Measurements from ENCODE around the gene CDKN2C.

- TF ChIP-seq, protein P1, sequence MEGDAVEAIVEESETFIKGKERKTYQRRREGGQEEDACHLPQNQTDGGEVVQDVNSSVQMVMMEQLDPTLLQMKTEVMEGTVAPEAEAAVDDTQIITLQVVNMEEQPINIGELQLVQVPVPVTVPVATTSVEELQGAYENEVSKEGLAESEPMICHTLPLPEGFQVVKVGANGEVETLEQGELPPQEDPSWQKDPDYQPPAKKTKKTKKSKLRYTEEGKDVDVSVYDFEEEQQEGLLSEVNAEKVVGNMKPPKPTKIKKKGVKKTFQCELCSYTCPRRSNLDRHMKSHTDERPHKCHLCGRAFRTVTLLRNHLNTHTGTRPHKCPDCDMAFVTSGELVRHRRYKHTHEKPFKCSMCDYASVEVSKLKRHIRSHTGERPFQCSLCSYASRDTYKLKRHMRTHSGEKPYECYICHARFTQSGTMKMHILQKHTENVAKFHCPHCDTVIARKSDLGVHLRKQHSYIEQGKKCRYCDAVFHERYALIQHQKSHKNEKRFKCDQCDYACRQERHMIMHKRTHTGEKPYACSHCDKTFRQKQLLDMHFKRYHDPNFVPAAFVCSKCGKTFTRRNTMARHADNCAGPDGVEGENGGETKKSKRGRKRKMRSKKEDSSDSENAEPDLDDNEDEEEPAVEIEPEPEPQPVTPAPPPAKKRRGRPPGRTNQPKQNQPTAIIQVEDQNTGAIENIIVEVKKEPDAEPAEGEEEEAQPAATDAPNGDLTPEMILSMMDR (IDR thresholded peaks at IDR 0.05 in 2 of 3, conservative IDR thresholded peaks at IDR 0.05 in 1 of 3; ENCODE audit: borderline replicate concordance in 1 of 3, insufficient read depth in 1 of 3, low read depth in 2 of 3, low read length in 2 of 3): no peak
- TF ChIP-seq EGR1 (IDR thresholded peaks at IDR 0.05; ENCODE audit: low read depth) (no peak), POLR2AphosphoS5 (IDR thresholded peaks at IDR 0.05; ENCODE audit: low read depth, low read length) (no peak), POLR2A (IDR thresholded peaks at IDR 0.05; ENCODE audit: borderline replicate concordance, extremely low read depth, insufficient read depth, insufficient read length) (no peak), TCF7L2 (IDR thresholded peaks at IDR 0.05; ENCODE audit: borderline replicate concordance, extremely low read depth, insufficient read depth, insufficient read length) (no peak), YY1 (IDR thresholded peaks at IDR 0.05; ENCODE audit: extremely low read depth, insufficient replicate concordance, low read depth, low read length) (no peak), EZH2 (IDR thresholded peaks at IDR 0.05) (no peak), SIN3A (IDR thresholded peaks at IDR 0.05; ENCODE audit: low read depth) (no peak), EZH2phosphoT487 (IDR thresholded peaks at IDR 0.05; ENCODE audit: borderline replicate concordance) (no peak)
- TF ChIP-seq, protein P2, sequence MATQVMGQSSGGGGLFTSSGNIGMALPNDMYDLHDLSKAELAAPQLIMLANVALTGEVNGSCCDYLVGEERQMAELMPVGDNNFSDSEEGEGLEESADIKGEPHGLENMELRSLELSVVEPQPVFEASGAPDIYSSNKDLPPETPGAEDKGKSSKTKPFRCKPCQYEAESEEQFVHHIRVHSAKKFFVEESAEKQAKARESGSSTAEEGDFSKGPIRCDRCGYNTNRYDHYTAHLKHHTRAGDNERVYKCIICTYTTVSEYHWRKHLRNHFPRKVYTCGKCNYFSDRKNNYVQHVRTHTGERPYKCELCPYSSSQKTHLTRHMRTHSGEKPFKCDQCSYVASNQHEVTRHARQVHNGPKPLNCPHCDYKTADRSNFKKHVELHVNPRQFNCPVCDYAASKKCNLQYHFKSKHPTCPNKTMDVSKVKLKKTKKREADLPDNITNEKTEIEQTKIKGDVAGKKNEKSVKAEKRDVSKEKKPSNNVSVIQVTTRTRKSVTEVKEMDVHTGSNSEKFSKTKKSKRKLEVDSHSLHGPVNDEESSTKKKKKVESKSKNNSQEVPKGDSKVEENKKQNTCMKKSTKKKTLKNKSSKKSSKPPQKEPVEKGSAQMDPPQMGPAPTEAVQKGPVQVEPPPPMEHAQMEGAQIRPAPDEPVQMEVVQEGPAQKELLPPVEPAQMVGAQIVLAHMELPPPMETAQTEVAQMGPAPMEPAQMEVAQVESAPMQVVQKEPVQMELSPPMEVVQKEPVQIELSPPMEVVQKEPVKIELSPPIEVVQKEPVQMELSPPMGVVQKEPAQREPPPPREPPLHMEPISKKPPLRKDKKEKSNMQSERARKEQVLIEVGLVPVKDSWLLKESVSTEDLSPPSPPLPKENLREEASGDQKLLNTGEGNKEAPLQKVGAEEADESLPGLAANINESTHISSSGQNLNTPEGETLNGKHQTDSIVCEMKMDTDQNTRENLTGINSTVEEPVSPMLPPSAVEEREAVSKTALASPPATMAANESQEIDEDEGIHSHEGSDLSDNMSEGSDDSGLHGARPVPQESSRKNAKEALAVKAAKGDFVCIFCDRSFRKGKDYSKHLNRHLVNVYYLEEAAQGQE (IDR thresholded peaks at IDR 0.05; ENCODE audit: low read depth): no peak
These were observed 15.0 kb downstream of the CDKN2C start for GRCh38 chr1:50985094-50985493.

Data from HCT116 (cell line).